Measurements from ENCODE around the gene MTHFSD. TPM values are rescaled to one million over a fixed set of nuclear protein-coding genes. Genes with fewer than 3 reads are reported as not detected.

Gene MTHFSD
- total and polyA plus RNA-seq, 7 experiments from 2014 or later: 16.7 to 46.7 (median 28.1) TPM

GRCh38 chr16:86581458-86581857 is 26.4 kb upstream of the MTHFSD start:
- DNase-seq: no peak
- no peaks in the 10 kb centered on the region for H3K4me1 ChIP-seq (ENCODE audit: control insufficient read depth in 2 of 2, insufficient read depth in 2 of 2, low read length in 2 of 2)
- peaks cover 4 to 5% of the 10 kb centered on the region in 2 donors for H3K27me3 ChIP-seq (ENCODE audit: control insufficient read depth in 2 of 2, insufficient read depth in 2 of 2, low read length in 2 of 2)
- no peak overlapping the region for H3K4me3 ChIP-seq (ENCODE audit: low read length)
- no peaks in the 10 kb centered on the region for H3K9me3 ChIP-seq (ENCODE audit: control insufficient read depth in 2 of 3, low read length in 3 of 3)
- POLR2A ChIA-PET: no interaction called here
- Mint-ChIP-seq H3K27ac (no peak overlapping the region), H3K4me3 (no peak overlapping the region), H3K27me3 (peaks cover 51 to 62% (median 57%) of the 10 kb centered on the region in 5 donors), H3K4me1 (peaks cover 0 to 16% (median 2%) of the 10 kb centered on the region in 7 donors), H3K36me3 (no peaks in the 10 kb centered on the region), H3K9me3 (peaks cover 0 to 2% (median 0%) of the 10 kb centered on the region in 11 donors)
- intact Hi-C loops (cut with micrococcal nuclease): no loop called here
- CTCF ChIA-PET: no interaction called here
- ATAC-seq: no peak
- H3K27ac ChIP-seq (ENCODE audit: low read depth, low read length): no peak overlapping the region
- no peaks in the 10 kb centered on the region for H3K36me3 ChIP-seq (ENCODE audit: control insufficient read depth in 2 of 3, insufficient read depth in 3 of 3, low read length in 3 of 3)

GRCh38 chr16:86580791-86581170 is 25.7 kb upstream of the MTHFSD start:
- no peak overlapping the region for H3K27ac ChIP-seq (ENCODE audit: low read depth, low read length)
- H3K4me1 ChIP-seq (ENCODE audit: control insufficient read depth in 2 of 2, insufficient read depth in 2 of 2, low read length in 2 of 2): no peaks in the 10 kb centered on the region
- Mint-ChIP-seq H3K4me3 (no peak overlapping the region), H3K9me3 (peaks cover 0 to 2% (median 0%) of the 10 kb centered on the region in 11 donors), H3K36me3 (no peaks in the 10 kb centered on the region), H3K4me1 (peaks cover 0 to 22% (median 5%) of the 10 kb centered on the region in 7 donors), H3K27ac (no peak overlapping the region), H3K27me3 (peaks cover 58 to 67% (median 64%) of the 10 kb centered on the region in 5 donors)
- POLR2A ChIA-PET: no interaction called here
- CTCF ChIA-PET: no interaction called here
- H3K9me3 ChIP-seq (ENCODE audit: control insufficient read depth in 2 of 3, low read length in 3 of 3): no peaks in the 10 kb centered on the region
- H3K27me3 ChIP-seq (ENCODE audit: control insufficient read depth in 2 of 2, insufficient read depth in 2 of 2, low read length in 2 of 2): peaks cover 4 to 8% of the 10 kb centered on the region in 2 donors
- no peak overlapping the region for H3K4me3 ChIP-seq (ENCODE audit: low read length)
- no peaks in the 10 kb centered on the region for H3K36me3 ChIP-seq (ENCODE audit: control insufficient read depth in 2 of 3, insufficient read depth in 3 of 3, low read length in 3 of 3)
- ATAC-seq (no peak), DNase-seq (no peak)
- intact Hi-C loops (cut with micrococcal nuclease): no loop called here

- Mint-ChIP-seq H3K9me3 (peaks cover 0 to 2% (median 0%) of the 10 kb centered on the region in 11 donors), H3K27me3 (peaks cover 60 to 71% (median 67%) of the 10 kb centered on the region in 5 donors), H3K36me3 (no peaks in the 10 kb centered on the region), H3K27ac (no peak overlapping the region), H3K4me1 (peaks cover 0 to 23% (median 5%) of the 10 kb centered on the region in 7 donors), H3K4me3 (no peak overlapping the region)
- POLR2A ChIA-PET: no interaction called here
- peaks cover 4 to 9% of the 10 kb centered on the region in 2 donors for H3K27me3 ChIP-seq (ENCODE audit: control insufficient read depth in 2 of 2, insufficient read depth in 2 of 2, low read length in 2 of 2)
- H3K4me1 ChIP-seq (ENCODE audit: control insufficient read depth in 2 of 2, insufficient read depth in 2 of 2, low read length in 2 of 2): no peaks in the 10 kb centered on the region
- intact Hi-C loops (cut with micrococcal nuclease): no loop called here
- no peaks in the 10 kb centered on the region for H3K9me3 ChIP-seq (ENCODE audit: control insufficient read depth in 2 of 3, low read length in 3 of 3)
- CTCF ChIA-PET: no interaction called here
- no peak overlapping the region for H3K4me3 ChIP-seq (ENCODE audit: low read length)
- H3K27ac ChIP-seq (ENCODE audit: low read depth, low read length): no peak overlapping the region
- H3K36me3 ChIP-seq (ENCODE audit: control insufficient read depth in 2 of 3, insufficient read depth in 3 of 3, low read length in 3 of 3): no peaks in the 10 kb centered on the region
- ATAC-seq (no peak), DNase-seq (no peak)
Observed at GRCh38 chr16:86580063-86580790, 25.2 kb upstream of the MTHFSD start.

- Histone ChIP-seq H3K27ac (ENCODE audit: low read depth, low read length) (no peak overlapping the region), H3K27me3 (ENCODE audit: control insufficient read depth in 2 of 2, insufficient read depth in 2 of 2, low read length in 2 of 2) (peaks cover 4 to 9% of the 10 kb centered on the region in 2 donors), H3K4me3 (ENCODE audit: low read length) (no peak overlapping the region), H3K4me1 (ENCODE audit: control insufficient read depth in 2 of 2, insufficient read depth in 2 of 2, low read length in 2 of 2) (no peaks in the 10 kb centered on the region), H3K36me3 (ENCODE audit: control insufficient read depth in 2 of 3, insufficient read depth in 3 of 3, low read length in 3 of 3) (no peaks in the 10 kb centered on the region), H3K9me3 (ENCODE audit: control insufficient read depth in 2 of 3, low read length in 3 of 3) (no peaks in the 10 kb centered on the region)
- Mint-ChIP-seq H3K27me3 (peaks cover 66 to 75% (median 72%) of the 10 kb centered on the region in 5 donors), H3K4me3 (peak overlapping the region in 1 of 10 donors; percentile 53), H3K36me3 (no peaks in the 10 kb centered on the region), H3K4me1 (peaks cover 0 to 23% (median 5%) of the 10 kb centered on the region in 7 donors), H3K27ac (peak overlapping the region in 1 of 9 donors; percentile 23), H3K9me3 (peaks cover 0 to 2% (median 0%) of the 10 kb centered on the region in 11 donors)
- intact Hi-C loops (cut with micrococcal nuclease): loop anchor here in 1 of 2 donors (5.0 kb wide), 1 partner anchor 183 kb away; no protein-coding TSS in a partner anchor
- POLR2A ChIA-PET: no interaction called here
- CTCF ChIA-PET: no interaction called here
- DNase-seq (no peak), ATAC-seq (no peak)
Observed at GRCh38 chr16:86579268-86580062, 24.4 kb upstream of the MTHFSD start.

GRCh38 chr16:86578611-86579267 is 23.7 kb upstream of the MTHFSD start:
- CTCF ChIA-PET: no interaction called here
- H3K27ac Mint-ChIP-seq: no peak overlapping the region
- no peak overlapping the region for H3K27ac ChIP-seq (ENCODE audit: low read depth, low read length)
- ATAC-seq: no peak
- H3K27me3 ChIP-seq (ENCODE audit: control insufficient read depth in 2 of 2, insufficient read depth in 2 of 2, low read length in 2 of 2): peaks cover 4 to 9% of the 10 kb centered on the region in 2 donors
- H3K4me3 ChIP-seq (ENCODE audit: low read length): no peak overlapping the region
- H3K4me3 Mint-ChIP-seq: peak overlapping the region in 4 of 10 donors; percentile 9 to 26 (median 20)
- H3K36me3 ChIP-seq (ENCODE audit: control insufficient read depth in 2 of 3, insufficient read depth in 3 of 3, low read length in 3 of 3): no peaks in the 10 kb centered on the region
- no peak for DNase-seq
- intact Hi-C loops (cut with micrococcal nuclease): loop anchor here in 1 of 2 donors (5.0 kb wide), 1 partner anchor 184 kb away; no protein-coding TSS in a partner anchor
- H3K9me3 ChIP-seq (ENCODE audit: control insufficient read depth in 2 of 3, low read length in 3 of 3): no peaks in the 10 kb centered on the region
- no peaks in the 10 kb centered on the region for H3K36me3 Mint-ChIP-seq
- POLR2A ChIA-PET: no interaction called here
- H3K4me1 Mint-ChIP-seq: peaks cover 0 to 23% (median 5%) of the 10 kb centered on the region in 7 donors
- peaks cover 0 to 2% (median 0%) of the 10 kb centered on the region in 11 donors for H3K9me3 Mint-ChIP-seq
- no peaks in the 10 kb centered on the region for H3K4me1 ChIP-seq (ENCODE audit: control insufficient read depth in 2 of 2, insufficient read depth in 2 of 2, low read length in 2 of 2)
- H3K27me3 Mint-ChIP-seq: peaks cover 73 to 80% (median 77%) of the 10 kb centered on the region in 5 donors

GRCh38 chr16:86578061-86578599 is 23.1 kb upstream of the MTHFSD start, which contains the start of gene FOXL1:
Gene FOXL1 (plus strand): TSS chr16:86578549. CDS start chr16:86578724, 175 bp downstream.
- Histone ChIP-seq H3K4me3 (ENCODE audit: low read length) (no peak within 1 kb of the TSS), H3K4me1 (ENCODE audit: control insufficient read depth in 2 of 2, insufficient read depth in 2 of 2, low read length in 2 of 2) (no peaks in the 10 kb centered on the region), H3K27ac (ENCODE audit: low read depth, low read length) (no peak within 1 kb of the TSS), H3K36me3 (ENCODE audit: control insufficient read depth in 2 of 3, insufficient read depth in 3 of 3, low read length in 3 of 3) (no peaks in the 10 kb centered on the region), H3K27me3 (ENCODE audit: control insufficient read depth in 2 of 2, insufficient read depth in 2 of 2, low read length in 2 of 2) (peaks cover 4 to 9% of the 10 kb centered on the region in 2 donors), H3K9me3 (ENCODE audit: control insufficient read depth in 2 of 3, low read length in 3 of 3) (no peaks in the 10 kb centered on the region)
- intact Hi-C loops (cut with micrococcal nuclease): loop anchor here in 1 of 2 donors (5.0 kb wide), 1 partner anchor 184 kb away; no protein-coding TSS in a partner anchor
- ChIA-PET CTCF (no interaction called here), POLR2A (no interaction called here)
- Mint-ChIP-seq H3K4me1 (peaks cover 0 to 23% (median 5%) of the 10 kb centered on the region in 7 donors), H3K4me3 (peak within 1 kb of the TSS in 5 of 10 donors; percentile 17 to 82 (median 23)), H3K27me3 (peaks cover 74 to 79% (median 79%) of the 10 kb centered on the region in 5 donors), H3K9me3 (peaks cover 0 to 2% (median 0%) of the 10 kb centered on the region in 11 donors), H3K36me3 (no peaks in the 10 kb centered on the region), H3K27ac (no peak within 1 kb of the TSS)
- no peak for ATAC-seq
- DNase-seq: no peak

Measured in naive thymus-derived CD4-positive, alpha-beta T cell (primary cell).